Gastrocnemius medialis (tissue), 4 donors: ENCODE data around the gene C2orf78.

Experiments used
- CTCF ChIP-seq, 5 experiments: fragments of 450-650 bp in 3 of 5; fragments of 200-600 bp in 2 of 5; sonication (generic) in 2 of 5; IDR thresholded peaks in 4 of 5; conservative IDR thresholded peaks in 1 of 5; 1 replicate in 4 of 5; 2 replicates in 1 of 5; pipeline ENCODE4 v1.5.1; 2016 to 2019; ENCODE audit warnings: antibody characterized with exemption in 5 of 5, mild to moderate bottlenecking in 3 of 5, moderate library complexity in 3 of 5
- POLR2A ChIP-seq, 2 donors: fragments of 450-650 bp; IDR thresholded peaks; one replicate each; pipeline ENCODE4 v1.6.1; 2017; ENCODE audit warnings: antibody characterized with exemption in 2 of 2, mild to moderate bottlenecking in 2 of 2, moderate library complexity in 2 of 2

- TF ChIP-seq CTCF (IDR thresholded peaks at IDR 0.05 in 4 of 5, conservative IDR thresholded peaks at IDR 0.05 in 1 of 5) (no peak), POLR2A (IDR thresholded peaks at IDR 0.05) (no peak)
These were observed 67.3 kb downstream of the C2orf78 start for GRCh38 chr2:73851274-73851673.
